Stimulated activated CD8-positive, alpha-beta memory T cell treated with anti-CD3 and anti-CD28 coated beads, Interleukin-7, amount 100 ng/mL, for 1 hour (primary cell): Measurements from ENCODE around the gene EPHA10.

Source experiments
- DNase-seq, 2 donors: peaks; one replicate each; pipeline ENCODE4 v3.0.0-alpha.2; 2020; ENCODE audit warnings: low read depth in 2 of 2

Gene EPHA10

GRCh38 chr1:37764888-37765441 is at the start of gene EPHA10:
TSS of gene EPHA10 (minus strand) at chr1:37765120. CDS start at chr1:37765066, 54 bp downstream.
- DNase-seq: no peak

DNA sequence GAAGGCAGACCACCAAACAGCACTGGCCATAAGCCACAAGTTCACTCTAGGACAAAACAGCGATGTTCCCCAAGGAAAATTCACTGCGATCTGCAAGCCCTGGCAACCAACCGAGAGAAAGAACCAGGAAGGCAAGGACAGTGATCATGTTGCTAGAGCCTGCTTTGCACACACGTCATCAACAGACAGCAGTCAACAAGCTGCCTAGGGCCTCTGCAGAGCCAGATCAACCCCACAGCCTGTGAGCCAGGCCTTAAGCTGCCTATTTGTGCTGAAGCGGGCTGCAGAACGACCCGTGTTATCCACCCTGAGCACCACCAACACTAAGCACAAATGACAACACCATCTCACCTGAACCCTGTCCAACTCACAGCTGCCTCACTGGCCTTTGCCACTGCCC is 49.3 kb upstream of the EPHA10 start:
- DNase-seq: no peak

- DNase-seq: no peak
Observed at GRCh38 chr1:37813529-37814145, 48.7 kb upstream of the EPHA10 start.

GRCh38 chr1:37811027-37811655 is 46.2 kb upstream of the EPHA10 start:
- peak; percentile 29 to 45 for DNase-seq

DNA sequence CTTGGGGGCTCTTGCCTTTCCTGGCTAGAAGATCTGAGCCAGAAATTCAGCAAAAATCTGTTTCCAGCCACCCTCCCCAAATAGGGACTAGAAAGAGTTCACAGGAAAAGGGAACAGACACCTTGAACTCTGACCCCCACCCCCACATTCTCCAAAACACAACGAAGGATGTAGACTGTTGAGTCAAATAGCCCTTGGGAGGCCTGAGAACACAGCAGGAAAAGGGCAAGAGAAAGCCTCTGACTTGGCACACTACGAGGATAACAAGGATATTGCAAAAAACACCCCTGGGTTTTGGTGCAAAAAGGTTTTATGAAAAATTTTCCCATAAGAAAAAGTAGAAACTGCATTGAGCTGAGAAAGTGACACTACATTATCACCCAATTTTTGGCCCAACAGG is 45.0 kb upstream of the EPHA10 start:
- DNase-seq: no peak

GRCh38 chr1:37808369-37809319 is 43.7 kb upstream of the EPHA10 start:
- peak in 1 of 2 donors; percentile 4 for DNase-seq

GRCh38 chr1:37807555-37808368 is 42.8 kb upstream of the EPHA10 start, which contains the start of the genes C1orf122 and YRDC:
TSS of gene C1orf122 (plus strand) at chr1:37807790. CDS start at chr1:37808405, 615 bp downstream.
TSS of gene YRDC (minus strand) at chr1:37808208. CDS start at chr1:37808180, 28 bp downstream.
- DNase-seq: peak; percentile 81 to 83

GRCh38 chr1:37807220-37807554 is 42.3 kb upstream of the EPHA10 start:
- no peak for DNase-seq

GRCh38 chr1:37802439-37802838 is 37.5 kb upstream of the EPHA10 start:
- no peak for DNase-seq

- no peak for DNase-seq
Observed at GRCh38 chr1:37797750-37798345, 32.9 kb upstream of the EPHA10 start.

- DNase-seq: no peak
Observed at GRCh38 chr1:37795340-37796125, 30.6 kb upstream of the EPHA10 start.

GRCh38 chr1:37794372-37795339 is 29.7 kb upstream of the EPHA10 start:
- no peak for DNase-seq

- DNase-seq: no peak
Observed at GRCh38 chr1:37793773-37794371, 29.0 kb upstream of the EPHA10 start, which contains the start of gene MANEAL. TSS of gene MANEAL (plus strand) at chr1:37793847. CDS start at chr1:37794183, 336 bp downstream.

DNA sequence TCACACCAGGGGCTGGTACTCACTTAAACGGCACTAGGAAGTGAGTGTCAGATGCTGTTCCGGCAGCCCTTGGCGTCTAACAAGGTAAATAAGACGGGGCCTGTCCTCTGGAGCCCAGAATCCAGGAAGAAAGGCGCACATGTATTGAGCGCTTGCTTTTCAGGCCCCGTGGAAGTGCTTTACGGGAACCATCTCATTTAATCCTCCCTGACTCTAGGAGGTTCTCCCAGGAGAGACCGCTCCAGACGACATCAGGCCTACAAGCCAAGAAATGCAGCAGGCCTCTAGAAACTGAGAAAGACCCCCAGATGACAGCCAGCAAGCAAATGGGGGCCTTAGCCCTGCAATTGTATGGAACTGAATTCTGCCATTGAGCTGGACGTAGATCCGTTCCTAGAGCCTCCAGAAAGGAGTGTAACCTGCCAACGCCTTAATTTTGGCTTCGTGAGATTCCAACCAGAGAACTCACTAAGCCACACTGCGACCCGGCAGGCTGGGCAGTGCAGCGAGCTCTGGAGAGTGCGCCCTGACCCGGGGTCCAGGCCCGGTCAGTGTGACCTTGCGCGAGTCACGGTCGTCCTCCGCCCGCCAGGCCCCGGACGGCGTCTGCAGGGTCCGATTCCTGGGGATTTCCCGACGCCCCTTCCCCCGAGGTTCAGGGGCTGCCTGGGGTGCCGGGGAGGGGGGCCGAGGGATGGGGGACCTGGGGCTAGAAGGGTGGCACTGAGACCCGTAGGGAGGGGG is 28.2 kb upstream of the EPHA10 start:
- DNase-seq: no peak

DNA sequence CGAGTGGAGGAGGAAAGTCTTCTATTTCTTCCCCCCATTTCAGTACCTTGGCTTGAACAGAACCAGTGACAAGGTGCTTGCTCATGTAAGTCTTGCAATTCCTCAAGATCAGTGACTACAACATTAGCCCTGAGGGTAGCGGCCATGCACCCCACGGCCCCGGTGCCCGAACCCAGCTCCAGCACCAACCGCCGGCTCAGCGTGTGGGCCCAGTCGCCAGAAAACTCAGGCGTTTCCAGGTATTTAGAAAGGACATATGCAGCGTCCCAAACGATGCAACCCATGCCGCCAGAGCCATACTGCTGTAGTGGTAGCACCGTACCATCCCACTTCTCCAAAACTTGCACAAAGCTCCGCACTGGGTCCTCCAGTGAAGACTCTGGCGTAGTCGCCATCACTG is 17.6 kb upstream of the EPHA10 start:
- no peak for DNase-seq

- DNase-seq: no peak
Observed at GRCh38 chr1:37778654-37779053, 13.7 kb upstream of the EPHA10 start.

DNA sequence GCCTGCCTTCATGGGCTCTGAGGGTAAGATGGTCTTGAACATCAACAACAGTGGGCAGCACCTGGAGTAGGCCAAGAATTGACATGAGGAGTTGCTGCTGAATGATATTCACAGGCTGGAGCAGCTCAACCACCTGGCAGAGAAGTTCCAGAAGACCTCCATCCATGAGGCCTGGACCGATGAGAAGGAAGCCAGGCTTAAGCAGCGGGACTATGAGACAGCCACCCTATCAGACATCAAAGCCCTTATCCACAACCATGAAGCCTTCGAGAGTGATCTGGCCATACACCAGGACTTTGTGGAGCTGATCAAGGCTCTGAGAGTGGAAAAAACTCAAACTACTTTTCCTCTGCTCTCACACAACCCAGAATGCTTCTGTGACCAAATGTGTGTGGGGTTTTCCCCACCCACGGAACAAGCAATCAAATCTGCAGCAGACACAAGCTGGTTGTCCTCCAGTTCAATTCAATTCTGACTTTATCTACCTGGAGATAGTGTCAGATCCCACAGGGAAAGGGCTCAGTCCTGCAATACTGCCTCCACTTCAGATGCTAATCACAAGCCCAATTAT is 12.1 kb upstream of the EPHA10 start:
- no peak for DNase-seq
